CD14-positive monocyte (primary cell): ENCODE results near the gene TMEM38A. TPM values are rescaled to one million over a fixed set of nuclear protein-coding genes. Genes with fewer than 3 reads are reported as not detected.

Experiments used
- DNase-seq, 3 donors: peaks; one replicate each; pipeline ENCODE4 v3.0.0-alpha.2; 2011 to 2022
- H2AFZ ChIP-seq: 2 replicates; pipeline ENCODE4 v1.6.0; 2012; ENCODE audit warnings: mild to moderate bottlenecking, low read depth, low read length, inconsistent platforms; ENCODE audit not compliant: insufficient read depth, poor library complexity, severe bottlenecking
- H3K27ac ChIP-seq, 2 donors: 1 replicate in 1 of 2; 2 replicates in 1 of 2; pipeline ENCODE4 v1.5.1; 2012 to 2013; ENCODE audit warnings: low read length in 2 of 2, control low read depth in 1 of 2, inconsistent platforms in 1 of 2, low read depth in 1 of 2, mild to moderate bottlenecking in 1 of 2
- H3K27me3 ChIP-seq, 2 donors: one replicate each; pipeline versions ENCODE4 v1.6.0 to v1.6.1; 2011 to 2013; ENCODE audit warnings: low read length in 2 of 2; ENCODE audit not compliant: control insufficient read depth in 2 of 2, insufficient read depth in 2 of 2
- H3K36me3 ChIP-seq, 2 donors: replicated peaks in 1 of 2; 1 replicate in 1 of 2; 2 replicates in 1 of 2; pipeline versions ENCODE4 v1.5.1 to v1.6.1; 2012 to 2013; ENCODE audit warnings: low read length in 2 of 2, control low read depth in 1 of 2, inconsistent platforms in 1 of 2, mild to moderate bottlenecking in 1 of 2; ENCODE audit not compliant: insufficient read depth in 2 of 2, control insufficient read depth in 1 of 2
- H3K4me1 ChIP-seq, 2 donors: 1 replicate in 1 of 2; 2 replicates in 1 of 2; pipeline versions ENCODE4 v1.5.1 to v1.6.1; 2012 to 2013; ENCODE audit warnings: low read length in 2 of 2, control low read depth in 1 of 2, inconsistent platforms in 1 of 2, mild to moderate bottlenecking in 1 of 2, moderate library complexity in 1 of 2; ENCODE audit not compliant: insufficient read depth in 2 of 2, control insufficient read depth in 1 of 2
- H3K4me2 ChIP-seq: replicated peaks from 2 replicates; pipeline ENCODE3; 2012; ENCODE audit warnings: low read length, moderate library complexity, mild to moderate bottlenecking; ENCODE audit not compliant: poor library complexity, severe bottlenecking; ENCODE audit errors: extremely low read depth
- H3K4me3 ChIP-seq, 3 experiments: fragments of 200-600 bp in 1 of 3; sonication (generic) in 1 of 3; replicated peaks in 1 of 3; 1 replicate in 2 of 3; 2 replicates in 1 of 3; pipeline ENCODE4 v1.5.1; 2011 to 2013; ENCODE audit warnings: low read length in 3 of 3, mild to moderate bottlenecking in 3 of 3, control low read depth in 2 of 3, low read depth in 2 of 3, inconsistent platforms in 1 of 3, moderate library complexity in 1 of 3
- H3K79me2 ChIP-seq: 2 replicates; pipeline ENCODE4 v1.6.0; 2012; ENCODE audit warnings: mild to moderate bottlenecking, control low read depth, inconsistent platforms, low read length, moderate library complexity; ENCODE audit not compliant: insufficient read depth
- H3K9ac ChIP-seq: 2 replicates; pipeline ENCODE4 v1.6.0; 2017; ENCODE audit warnings: low read length, mild to moderate bottlenecking; ENCODE audit not compliant: insufficient read depth, poor library complexity, severe bottlenecking
- H3K9me3 ChIP-seq, 2 donors: replicated peaks in 1 of 2; 1 replicate in 1 of 2; 2 replicates in 1 of 2; pipeline versions ENCODE4 v1.5.1 to v1.6.1; 2012 to 2013; ENCODE audit warnings: low read length in 2 of 2, control low read depth in 1 of 2; ENCODE audit not compliant: control insufficient read depth in 1 of 2, insufficient read depth in 1 of 2
- H4K20me1 ChIP-seq: 2 replicates; pipeline ENCODE4 v1.6.0; 2012; ENCODE audit warnings: mild to moderate bottlenecking, low read length, control low read depth, moderate library complexity; ENCODE audit not compliant: insufficient read depth
- H3K27ac Mint-ChIP-seq, 7 donors: one replicate each; pipeline ENCODE4 v1.8.0; 2020; ENCODE audit warnings: mild to moderate bottlenecking in 7 of 7, mixed read lengths in 7 of 7, moderate library complexity in 6 of 7, inconsistent platforms in 2 of 7
- H3K27me3 Mint-ChIP-seq, 3 donors: one replicate each; pipeline ENCODE4 v1.8.0; 2021 to 2022; ENCODE audit warnings: low read depth in 3 of 3, mild to moderate bottlenecking in 3 of 3, mixed read lengths in 3 of 3, moderate library complexity in 3 of 3, inconsistent platforms in 1 of 3
- H3K36me3 Mint-ChIP-seq, 2 donors: one replicate each; pipeline ENCODE4 v1.8.0; 2020; ENCODE audit warnings: mixed read lengths in 2 of 2, inconsistent platforms in 1 of 2, mild to moderate bottlenecking in 1 of 2
- H3K4me1 Mint-ChIP-seq: one replicate; pipeline ENCODE4 v1.8.0; 2020; ENCODE audit warnings: mild to moderate bottlenecking, mixed read lengths
- H3K4me3 Mint-ChIP-seq, 2 donors: one replicate each; pipeline ENCODE4 v1.8.0; 2020; ENCODE audit warnings: mild to moderate bottlenecking in 2 of 2, mixed read lengths in 2 of 2, moderate library complexity in 1 of 2
- H3K9me3 Mint-ChIP-seq, 7 donors: one replicate each; pipeline ENCODE4 v1.8.0; 2020 to 2022; ENCODE audit warnings: mixed read lengths in 7 of 7, mild to moderate bottlenecking in 6 of 7, moderate library complexity in 6 of 7, inconsistent platforms in 2 of 7
- WGBS: methylation state at CpG from one replicate; pipeline ENCODE4 v1.1.5; 2013; ENCODE audit warnings: missing lambda C conversion rate; ENCODE audit not compliant: insufficient coverage; 5-methylcytosine and 5-hydroxymethylcytosine counted together
- intact Hi-C, 2 donors: fragments of 100-400 bp; cut with micrococcal nuclease; formaldehyde crosslinking; loops; one replicate each; pipeline versions ENCODE4 v1.15.0 to v1.15.1; 2023
- polyA plus RNA-seq, 3 donors: library from polyadenylated mRNA; depleted of rRNA in 1 of 3; unstranded in 2 of 3; stranded (reverse) in 1 of 3; fragments of 300-500 nt in 2 of 3; fragments of >200 nt in 1 of 3; fragmentation: Illumina TruSeq in 2 of 3; gene quantifications; 1 replicate in 2 of 3; 2 replicates in 1 of 3; pipeline ENCODE4 v1.2.3, GENCODE V29; 2012 to 2021
- TF ChIP-seq, protein P1 (sequence below): fragments of 200-600 bp; IDR thresholded peaks from one replicate; pipeline ENCODE4 v1.8.0; 2022; ENCODE audit warnings: antibody characterized with exemption, mild to moderate bottlenecking

TMEM38A gene
- polyA plus RNA-seq, 3 donors, result 8.5 to 21.6 (median 10.6) TPM

DNA sequence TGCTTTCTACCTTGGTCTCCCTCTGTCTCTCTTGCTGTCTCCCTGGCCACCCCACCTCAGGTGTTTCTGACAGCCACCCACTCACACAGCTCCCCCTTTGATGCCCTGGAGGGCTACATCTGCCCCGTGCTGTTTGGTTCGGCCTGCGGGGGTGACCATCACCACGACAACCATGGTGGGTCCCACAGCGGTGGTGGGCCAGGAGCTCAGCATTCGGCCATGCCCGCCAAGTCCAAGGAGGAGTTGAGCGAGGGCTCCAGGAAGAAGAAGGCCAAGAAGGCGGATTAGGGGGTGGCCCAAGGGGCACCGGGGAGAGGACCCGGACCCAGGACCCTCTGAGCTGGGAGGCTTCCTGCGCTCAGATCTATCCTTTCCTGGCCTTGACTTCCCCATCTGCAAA, 27.1 kb downstream of the TMEM38A start:
- DNase-seq, result no peak
- Histone ChIP-seq H3K4me3 (no peak overlapping the region), H3K27me3 (no peaks in the 10 kb centered on the region), H3K4me2 (no peak overlapping the region), H3K4me1 (no peaks in the 10 kb centered on the region), H4K20me1 (no peaks in the 10 kb centered on the region), H3K36me3 (no peaks in the 10 kb centered on the region), H3K9me3 (peaks cover 0 to 5% of the 10 kb centered on the region in 2 donors), H3K27ac (no peak overlapping the region), H3K79me2 (no peaks in the 10 kb centered on the region), H2AFZ (no peak overlapping the region), H3K9ac (no peak overlapping the region)
- no peaks in the 10 kb centered on the region for H3K4me1 Mint-ChIP-seq
- H3K4me3 Mint-ChIP-seq, result no peak overlapping the region
- TF ChIP-seq, protein P1, sequence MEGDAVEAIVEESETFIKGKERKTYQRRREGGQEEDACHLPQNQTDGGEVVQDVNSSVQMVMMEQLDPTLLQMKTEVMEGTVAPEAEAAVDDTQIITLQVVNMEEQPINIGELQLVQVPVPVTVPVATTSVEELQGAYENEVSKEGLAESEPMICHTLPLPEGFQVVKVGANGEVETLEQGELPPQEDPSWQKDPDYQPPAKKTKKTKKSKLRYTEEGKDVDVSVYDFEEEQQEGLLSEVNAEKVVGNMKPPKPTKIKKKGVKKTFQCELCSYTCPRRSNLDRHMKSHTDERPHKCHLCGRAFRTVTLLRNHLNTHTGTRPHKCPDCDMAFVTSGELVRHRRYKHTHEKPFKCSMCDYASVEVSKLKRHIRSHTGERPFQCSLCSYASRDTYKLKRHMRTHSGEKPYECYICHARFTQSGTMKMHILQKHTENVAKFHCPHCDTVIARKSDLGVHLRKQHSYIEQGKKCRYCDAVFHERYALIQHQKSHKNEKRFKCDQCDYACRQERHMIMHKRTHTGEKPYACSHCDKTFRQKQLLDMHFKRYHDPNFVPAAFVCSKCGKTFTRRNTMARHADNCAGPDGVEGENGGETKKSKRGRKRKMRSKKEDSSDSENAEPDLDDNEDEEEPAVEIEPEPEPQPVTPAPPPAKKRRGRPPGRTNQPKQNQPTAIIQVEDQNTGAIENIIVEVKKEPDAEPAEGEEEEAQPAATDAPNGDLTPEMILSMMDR, result no peak
- 96% methylated on average over 8 of the region's 12 CpGs for WGBS
- H3K36me3 Mint-ChIP-seq, result peaks cover 0 to 7% of the 10 kb centered on the region in 2 donors
- peaks cover 0 to 19% (median 9%) of the 10 kb centered on the region in 7 donors for H3K9me3 Mint-ChIP-seq
- intact Hi-C loops, result no loop called here
- H3K27ac Mint-ChIP-seq, result no peak overlapping the region
- H3K27me3 Mint-ChIP-seq, result peaks cover 2 to 11% (median 3%) of the 10 kb centered on the region in 3 donors

GRCh38 chr19:16698914-16699313, 38.0 kb downstream of the TMEM38A start:
- Histone ChIP-seq H3K4me1 (no peaks in the 10 kb centered on the region), H3K79me2 (no peaks in the 10 kb centered on the region), H3K27ac (no peak overlapping the region), H3K9ac (no peak overlapping the region), H3K36me3 (no peaks in the 10 kb centered on the region), H4K20me1 (no peaks in the 10 kb centered on the region), H2AFZ (no peak overlapping the region), H3K9me3 (peaks cover 0 to 3% of the 10 kb centered on the region in 2 donors), H3K4me2 (no peak overlapping the region), H3K4me3 (no peak overlapping the region), H3K27me3 (no peaks in the 10 kb centered on the region)
- DNase-seq, result no peak
- Mint-ChIP-seq H3K36me3 (no peaks in the 10 kb centered on the region), H3K27ac (no peak overlapping the region), H3K4me3 (no peak overlapping the region), H3K27me3 (peaks cover 10 to 17% (median 14%) of the 10 kb centered on the region in 3 donors), H3K4me1 (no peaks in the 10 kb centered on the region), H3K9me3 (peaks cover 0 to 8% (median 3%) of the 10 kb centered on the region in 7 donors)
- intact Hi-C loops, result no loop called here
- TF ChIP-seq, protein P1, result no peak
- 92% methylated on average over 4 of the region's 5 CpGs for WGBS
